ENCODE data around the gene FBN2. TPM values are rescaled to one million over a fixed set of nuclear protein-coding genes. Genes with fewer than 3 reads are reported as not detected.

Gene FBN2
- total and polyA plus RNA-seq, 2 of the 4 experiments (the other 2 are of a cell fraction), result 26.7 to 69.0 TPM

GRCh38 chr5:128434993-128435392 lies 103.1 kb downstream of the FBN2 start:
- no peak overlapping the region for H3K27ac ChIP-seq (ENCODE audit: insufficient read depth, low read length)
- ATAC-seq (ENCODE audit: low read depth), result no peak

More at GRCh38 chr5:128434993-128435392, 103.1 kb downstream of the FBN2 start:
- TF ChIP-seq ELK1 (IDR thresholded peaks at IDR 0.05; ENCODE audit: borderline replicate concordance, low read depth, low read length) (no peak), MXI1 (IDR thresholded peaks at IDR 0.05; ENCODE audit: borderline replicate concordance, low read depth, low read length) (no peak), FOS (IDR thresholded peaks at IDR 0.05; ENCODE audit: low read depth, low read length) (no peak), MAFK (IDR thresholded peaks at IDR 0.05; ENCODE audit: low read depth, low read length) (no peak), RCOR1 (IDR thresholded peaks at IDR 0.05; ENCODE audit: insufficient replicate concordance, low read length) (no peak), CTCF (conservative IDR thresholded peaks at IDR 0.05; ENCODE audit: low read depth, low read length) (no peak), CEBPB (IDR thresholded peaks at IDR 0.05; ENCODE audit: low read depth, low read length) (no peak), MAZ (IDR thresholded peaks at IDR 0.05; ENCODE audit: borderline replicate concordance, low read depth, low read length) (no peak), POLR2A (IDR thresholded peaks at IDR 0.05; ENCODE audit: low read depth, low read length) (no peak), RFX5 (IDR thresholded peaks at IDR 0.05; ENCODE audit: low read depth, low read length) (no peak), CHD1 (IDR thresholded peaks at IDR 0.05; ENCODE audit: low read depth, low read length) (no peak), USF2 (IDR thresholded peaks at IDR 0.05; ENCODE audit: low read depth, low read length) (no peak), RAD21 (IDR thresholded peaks at IDR 0.05; ENCODE audit: low read length) (no peak)
- no peak overlapping the region for H3K9ac ChIP-seq (ENCODE audit: low read depth, low read length)
- dilution Hi-C loops (cut with HindIII; ENCODE audit: low sequenced_read_pairs, unreplicated experiment), result no loop called here
- DNase-seq, result no peak
- no peak overlapping the region for H3K23ac ChIP-seq (ENCODE audit: low read depth, low read length)
- H3K18ac ChIP-seq (ENCODE audit: low read depth, low read length), result no peak overlapping the region
- no peaks in the 10 kb centered on the region for H3K27me3 ChIP-seq (ENCODE audit: control insufficient read depth, insufficient read depth, low read length)
- H4K91ac ChIP-seq (ENCODE audit: insufficient read depth, low read depth, low read length), result no peak overlapping the region
- peaks cover 0 to 5% of the 10 kb centered on the region in 2 experiments; a peak in 1 of 4 replicates for H3K79me1 ChIP-seq (ENCODE audit: low read depth in 1 of 2, low read length in 2 of 2)
- no peak overlapping the region for H3K14ac ChIP-seq (replicated peaks; ENCODE audit: low read depth, low read length)
- no peaks in the 10 kb centered on the region for H3K9me3 ChIP-seq (ENCODE audit: control insufficient read depth, insufficient read depth, low read length)
- H3K4me1 ChIP-seq (ENCODE audit: control insufficient read depth, insufficient read depth, low read length), result peaks cover 2% of the 10 kb centered on the region; the same call in 1 of the 2 replicates
- H2AK9ac ChIP-seq (replicated peaks; ENCODE audit: low read depth, low read length, poor library complexity), result no peak overlapping the region
- no peak overlapping the region for H3K4ac ChIP-seq (ENCODE audit: low read depth, low read length)
- no peak overlapping the region for H2AFZ ChIP-seq (replicated peaks; ENCODE audit: low read length, poor library complexity)
- H4K8ac ChIP-seq (ENCODE audit: low read depth in 2 of 2, low read length in 2 of 2), result no peak overlapping the region
- ChIA-PET POLR2A (ENCODE audit: unreplicated experiment) (no interaction called here), CTCF (no interaction called here)
- H2BK5ac ChIP-seq (ENCODE audit: low read depth, low read length, poor library complexity, severe bottlenecking), result no peak overlapping the region
- in situ Hi-C loops (cut with MboI; ENCODE audit: low sequenced_read_pairs), result no loop called here
- no peaks in the 10 kb centered on the region for H4K20me1 ChIP-seq (ENCODE audit: insufficient read depth, low read length)
- no peak overlapping the region for H2AK5ac ChIP-seq (ENCODE audit: low read depth, low read length)
- H2BK15ac ChIP-seq (ENCODE audit: low read depth, low read length), result no peak overlapping the region
- H3K36me3 ChIP-seq (ENCODE audit: control insufficient read depth, insufficient read depth, low read length), result no peaks in the 10 kb centered on the region
- intact Hi-C loops (cut with micrococcal nuclease), result no loop called here
- no peak overlapping the region for H3K56ac ChIP-seq (ENCODE audit: extremely low read depth, insufficient read depth, low read length)
- H2BK120ac ChIP-seq (ENCODE audit: low read depth, low read length), result no peak overlapping the region
- no peak overlapping the region for H4K5ac ChIP-seq (ENCODE audit: low read depth, low read length)
- no peaks in the 10 kb centered on the region; the same call in 1 of the 2 replicates for H3K9me1 ChIP-seq (ENCODE audit: insufficient read depth, low read length)
- H2BK20ac ChIP-seq (ENCODE audit: low read depth, low read length), result no peak overlapping the region
- no peak overlapping the region for H3K4me2 ChIP-seq (ENCODE audit: low read depth, low read length)
- BruUV-seq (replicated peaks), result no TSS peak
- H3K4me3 ChIP-seq (ENCODE audit: insufficient read depth, low read depth, low read length), result no peak overlapping the region
